ENCODE results near the gene B4GALNT1. TPM values are rescaled to one million over a fixed set of nuclear protein-coding genes. Genes with fewer than 3 reads are reported as not detected.
"Not testable (repeated sequence)": the region's sequence is repeated elsewhere in the genome, so short reads cannot be mapped to it uniquely, and the experiment has no call there.

B4GALNT1 gene
- total RNA-seq, 1 donor from 2014 or later, result 21.4 TPM

GRCh38 chr12:57640175-57641042 is 7.4 kb upstream of the B4GALNT1 start:
- Mint-ChIP-seq H3K36me3 (ENCODE audit: low read depth) (no peaks in the 10 kb centered on the region), H3K27ac (ENCODE audit: unreplicated experiment) (no peak overlapping the region), H3K4me3 (ENCODE audit: unreplicated experiment) (no peak overlapping the region), H3K9me3 (ENCODE audit: low read depth) (no peaks in the 10 kb centered on the region), H3K27me3 (ENCODE audit: low read depth) (peaks cover 31% of the 10 kb centered on the region), H3K4me1 (ENCODE audit: low read depth) (no peaks in the 10 kb centered on the region)
- no peak for TF ChIP-seq CTCF (IDR thresholded peaks at IDR 0.05)
- no peak for DNase-seq (ENCODE audit: low spot score)

- no peak for DNase-seq (ENCODE audit: low spot score)
- Mint-ChIP-seq H3K36me3 (ENCODE audit: low read depth) (no peaks in the 10 kb centered on the region), H3K4me3 (ENCODE audit: unreplicated experiment) (no peak overlapping the region), H3K9me3 (ENCODE audit: low read depth) (no peaks in the 10 kb centered on the region), H3K4me1 (ENCODE audit: low read depth) (peaks cover 5% of the 10 kb centered on the region), H3K27me3 (ENCODE audit: low read depth) (peaks cover 31% of the 10 kb centered on the region), H3K27ac (ENCODE audit: unreplicated experiment) (no peak overlapping the region)
- TF ChIP-seq CTCF (IDR thresholded peaks at IDR 0.05), result no peak
Measured at GRCh38 chr12:57638096-57638495, 5.1 kb upstream of the B4GALNT1 start.

GRCh38 chr12:57637364-57637763 is 4.4 kb upstream of the B4GALNT1 start:
- peaks cover 5% of the 10 kb centered on the region for H3K4me1 Mint-ChIP-seq (ENCODE audit: low read depth)
- peak; percentile 33 for TF ChIP-seq CTCF (IDR thresholded peaks at IDR 0.05)
- no peaks in the 10 kb centered on the region for H3K36me3 Mint-ChIP-seq (ENCODE audit: low read depth)
- no peaks in the 10 kb centered on the region for H3K9me3 Mint-ChIP-seq (ENCODE audit: low read depth)
- H3K4me3 Mint-ChIP-seq (ENCODE audit: unreplicated experiment), result no peak overlapping the region
- no peak overlapping the region for H3K27ac Mint-ChIP-seq (ENCODE audit: unreplicated experiment)
- H3K27me3 Mint-ChIP-seq (ENCODE audit: low read depth), result peaks cover 31% of the 10 kb centered on the region
- no peak for DNase-seq (ENCODE audit: low spot score)

- peaks cover 28% of the 10 kb centered on the region for H3K27me3 Mint-ChIP-seq (ENCODE audit: low read depth)
- not testable (repeated sequence) for DNase-seq (ENCODE audit: low spot score)
Measured at GRCh38 chr12:57636731-57637130, 3.7 kb upstream of the B4GALNT1 start.

GRCh38 chr12:57632073-57632957 is 686 bp downstream of the B4GALNT1 start:
- peak; percentile 80 for DNase-seq (ENCODE audit: low spot score)
- no peaks in the 10 kb centered on the region for H3K9me3 Mint-ChIP-seq (ENCODE audit: low read depth)
- H3K4me3 Mint-ChIP-seq (ENCODE audit: unreplicated experiment), result peak overlapping the region; percentile 78
- peaks cover 5% of the 10 kb centered on the region for H3K36me3 Mint-ChIP-seq (ENCODE audit: low read depth)
- H3K27me3 Mint-ChIP-seq (ENCODE audit: low read depth), result peaks cover 4% of the 10 kb centered on the region
- no peak overlapping the region for H3K27ac Mint-ChIP-seq (ENCODE audit: unreplicated experiment)
- TF ChIP-seq CTCF (IDR thresholded peaks at IDR 0.05), result no peak
- H3K4me1 Mint-ChIP-seq (ENCODE audit: low read depth), result peaks cover 13% of the 10 kb centered on the region

More at GRCh38 chr12:57636731-57637130, 3.7 kb upstream of the B4GALNT1 start:
- not testable (repeated sequence) for H3K36me3 Mint-ChIP-seq (ENCODE audit: low read depth); H3K27ac Mint-ChIP-seq (ENCODE audit: unreplicated experiment); H3K4me3 Mint-ChIP-seq (ENCODE audit: unreplicated experiment); H3K4me1 Mint-ChIP-seq (ENCODE audit: low read depth); H3K9me3 Mint-ChIP-seq (ENCODE audit: low read depth)
